OCI-LY1 (cell line): Measurements from ENCODE around the gene TSR3.

ENCODE experiments used
- CTCF ChIP-seq: fragments of 200-600 bp; sonication (generic), shearing (Covaris generic); IDR thresholded peaks from 2 replicates; pipeline ENCODE4 v1.5.1; 2017; ENCODE audit warnings: mild to moderate bottlenecking, antibody characterized with exemption, low read length, moderate library complexity, mixed read lengths
- EZH2 ChIP-seq: fragments of 200-600 bp; sonication (generic), shearing (Covaris generic); IDR thresholded peaks from 2 replicates; pipeline ENCODE4 v1.8.0; 2017; ENCODE audit warnings: borderline replicate concordance, mixed run types, mild to moderate bottlenecking, antibody characterized with exemption, low read length, moderate library complexity, mixed read lengths

- no peak for TF ChIP-seq CTCF
- no peak for TF ChIP-seq EZH2
Observed at GRCh38 chr16:1315081-1316032, 36.3 kb downstream of the TSR3 start.
